Vagina (tissue), 2 donors: Measurements from ENCODE around the gene TKTL2. TPM values are rescaled to one million over a fixed set of nuclear protein-coding genes. Genes with fewer than 3 reads are reported as not detected.

Experiments
- DNase-seq, 2 donors: peaks; one replicate each; pipeline ENCODE4 v3.0.0-alpha.2; 2017; ENCODE audit errors: extremely low spot score in 2 of 2
- H3K27ac ChIP-seq: fragments of 200-600 bp; sonication (generic); one replicate; pipeline ENCODE4 v1.5.1; 2019
- H3K27me3 ChIP-seq: fragments of 200-600 bp; sonication (generic); one replicate; pipeline ENCODE4 v1.5.1; 2019
- H3K36me3 ChIP-seq, 2 donors: fragments of 200-600 bp; sonication (generic); one replicate each; pipeline ENCODE4 v1.5.1; 2017 to 2019
- H3K4me1 ChIP-seq: fragments of 200-600 bp; sonication (generic); one replicate; pipeline ENCODE4 v1.5.1; 2019
- H3K4me3 ChIP-seq, 2 donors: fragments of 200-600 bp; sonication (generic); 1 replicate in 1 of 2; 2 replicates in 1 of 2; pipeline ENCODE4 v1.5.1; 2016 to 2019
- H3K9me3 ChIP-seq: fragments of 200-600 bp; sonication (generic); one replicate; pipeline ENCODE4 v1.5.1; 2019
- CTCF ChIP-seq, 3 experiments: fragments of 450-650 bp in 2 of 3; fragments of 200-600 bp in 1 of 3; sonication (generic) in 1 of 3; IDR thresholded peaks; one replicate each; pipeline ENCODE4 v1.5.1; 2017 to 2019; ENCODE audit warnings: antibody characterized with exemption in 3 of 3, mild to moderate bottlenecking in 2 of 3, moderate library complexity in 2 of 3
- POLR2A ChIP-seq, 2 donors: fragments of 450-650 bp; IDR thresholded peaks; one replicate each; pipeline ENCODE4 v1.6.1; 2017; ENCODE audit warnings: antibody characterized with exemption in 2 of 2, mild to moderate bottlenecking in 2 of 2, moderate library complexity in 2 of 2
- POLR2AphosphoS5 ChIP-seq, 2 donors: sonication (generic); formaldehyde crosslinking; IDR thresholded peaks; one replicate each; pipeline ENCODE4 v1.9.0; 2017; ENCODE audit warnings: antibody characterized with exemption in 2 of 2, mild to moderate bottlenecking in 2 of 2, low read depth in 1 of 2; ENCODE audit not compliant: insufficient read depth in 1 of 2
- intact Hi-C: fragments of 100-400 bp; cut with DNase I; formaldehyde crosslinking; loops from one replicate; pipeline ENCODE4 v1.15.1; 2023
- total RNA-seq: library from RNA; depleted of rRNA; stranded (reverse); fragments of >200 nt; gene quantifications from one replicate; pipeline ENCODE4 v1.2.3, GENCODE V29; 2016

The TKTL2 gene
- total RNA-seq, 1 donor from 2014 or later: not detected

GRCh38 chr4:163473130-163473529 is 424 bp downstream of the TKTL2 start:
- no peaks in the 10 kb centered on the region for H3K36me3 ChIP-seq
- H3K9me3 ChIP-seq: no peaks in the 10 kb centered on the region
- no peaks in the 10 kb centered on the region for H3K4me1 ChIP-seq
- H3K27me3 ChIP-seq: no peaks in the 10 kb centered on the region
- H3K4me3 ChIP-seq: no peak overlapping the region
- intact Hi-C loops: no loop called here
- no peak overlapping the region for H3K27ac ChIP-seq
- TF ChIP-seq POLR2AphosphoS5 (IDR thresholded peaks at IDR 0.05; ENCODE audit: insufficient read depth in 1 of 2, low read depth in 1 of 2) (no peak), CTCF (IDR thresholded peaks at IDR 0.05) (no peak), POLR2A (IDR thresholded peaks at IDR 0.05) (no peak)
- DNase-seq: no peak

DNA sequence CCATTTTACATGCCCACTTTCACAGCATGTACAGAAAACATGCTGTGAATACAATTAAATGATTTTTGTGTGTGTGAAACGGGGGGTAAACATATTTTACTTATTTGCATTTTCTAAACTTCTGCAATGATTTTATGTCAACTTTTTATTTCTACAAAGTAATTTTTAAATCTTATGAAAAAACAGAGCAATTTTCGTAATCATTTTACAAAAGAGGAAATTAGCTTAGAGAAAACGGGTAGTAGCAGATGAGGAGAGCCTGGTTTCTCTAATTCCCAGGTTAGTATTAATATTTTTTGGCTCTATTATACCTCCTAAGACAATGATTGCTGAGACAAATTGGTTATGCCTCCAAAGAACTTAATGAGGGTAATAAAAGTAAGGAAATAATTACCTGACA is 3.2 kb downstream of the TKTL2 start:
- no peak overlapping the region for H3K27ac ChIP-seq
- no peaks in the 10 kb centered on the region for H3K4me1 ChIP-seq
- no peaks in the 10 kb centered on the region for H3K9me3 ChIP-seq
- DNase-seq: no peak
- H3K4me3 ChIP-seq: no peak overlapping the region
- intact Hi-C loops: no loop called here
- H3K36me3 ChIP-seq: no peaks in the 10 kb centered on the region
- no peak for TF ChIP-seq POLR2AphosphoS5 (IDR thresholded peaks at IDR 0.05; ENCODE audit: insufficient read depth in 1 of 2, low read depth in 1 of 2)
- TF ChIP-seq CTCF (IDR thresholded peaks at IDR 0.05): no peak
- no peak for TF ChIP-seq POLR2A (IDR thresholded peaks at IDR 0.05)
- H3K27me3 ChIP-seq: no peaks in the 10 kb centered on the region

DNA sequence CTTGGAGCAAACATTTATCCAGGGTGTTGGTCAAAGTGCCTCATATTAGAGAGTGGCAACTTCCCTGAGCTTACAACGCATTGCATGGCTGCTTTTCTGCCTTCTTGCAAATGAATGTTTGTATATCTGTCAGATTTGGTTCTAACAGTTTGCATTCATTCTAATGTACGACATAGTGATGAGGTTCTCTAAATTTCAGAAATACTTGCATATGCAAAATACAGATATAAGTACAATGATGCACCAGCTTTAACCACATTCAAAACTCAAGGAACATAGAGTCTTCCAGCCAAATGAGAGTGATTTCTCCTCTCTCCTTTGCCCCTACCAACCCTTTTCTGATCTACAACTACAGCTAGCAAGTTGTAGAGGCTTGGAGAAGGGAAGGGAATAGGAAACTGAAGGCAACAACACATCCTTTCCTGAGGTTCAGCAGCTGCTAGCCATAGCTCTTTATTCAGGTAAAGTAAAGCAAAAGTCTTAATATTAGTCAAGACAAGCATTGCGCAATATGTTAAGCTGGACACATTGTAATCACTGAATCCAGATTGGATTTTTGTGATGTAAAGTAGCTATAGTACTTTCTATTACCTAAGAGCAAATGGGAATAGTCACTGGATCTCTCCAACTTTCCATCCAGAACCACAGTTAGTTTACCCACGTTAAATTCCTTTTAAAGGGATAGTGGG is 6.3 kb downstream of the TKTL2 start:
- intact Hi-C loops: no loop called here
- Histone ChIP-seq H3K4me1 (no peaks in the 10 kb centered on the region), H3K4me3 (no peak overlapping the region), H3K36me3 (no peaks in the 10 kb centered on the region), H3K27me3 (no peaks in the 10 kb centered on the region), H3K27ac (no peak overlapping the region), H3K9me3 (no peaks in the 10 kb centered on the region)
- DNase-seq: no peak
- TF ChIP-seq POLR2AphosphoS5 (IDR thresholded peaks at IDR 0.05; ENCODE audit: insufficient read depth in 1 of 2, low read depth in 1 of 2) (no peak), CTCF (IDR thresholded peaks at IDR 0.05) (no peak), POLR2A (IDR thresholded peaks at IDR 0.05) (no peak)

DNA sequence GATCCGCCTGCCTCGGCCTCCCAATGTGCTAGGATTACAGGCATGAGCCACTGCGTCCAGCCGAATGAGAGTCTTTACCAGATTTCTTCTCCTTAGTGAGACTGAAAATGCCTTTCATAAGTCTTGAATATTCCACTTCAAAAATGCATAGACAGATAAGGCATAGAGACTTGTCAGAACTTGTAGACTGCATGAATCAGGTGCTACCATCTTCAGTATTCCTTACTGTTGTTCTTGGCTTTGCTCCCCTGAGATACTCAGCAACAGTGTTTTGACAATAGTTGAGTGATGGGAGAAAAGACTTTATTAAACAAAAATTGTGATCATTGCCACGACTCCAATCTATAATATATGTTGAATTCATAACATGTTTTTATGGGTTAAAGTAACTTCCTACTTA is 11.0 kb downstream of the TKTL2 start:
- Histone ChIP-seq H3K36me3 (no peaks in the 10 kb centered on the region), H3K4me1 (no peaks in the 10 kb centered on the region), H3K9me3 (no peaks in the 10 kb centered on the region), H3K27me3 (no peaks in the 10 kb centered on the region), H3K27ac (no peak overlapping the region), H3K4me3 (no peak overlapping the region)
- no peak for DNase-seq
- intact Hi-C loops: no loop called here
- TF ChIP-seq CTCF (IDR thresholded peaks at IDR 0.05) (no peak), POLR2A (IDR thresholded peaks at IDR 0.05) (no peak), POLR2AphosphoS5 (IDR thresholded peaks at IDR 0.05; ENCODE audit: insufficient read depth in 1 of 2, low read depth in 1 of 2) (no peak)

- TF ChIP-seq CTCF (IDR thresholded peaks at IDR 0.05) (no peak), POLR2AphosphoS5 (IDR thresholded peaks at IDR 0.05; ENCODE audit: insufficient read depth in 1 of 2, low read depth in 1 of 2) (no peak), POLR2A (IDR thresholded peaks at IDR 0.05) (no peak)
- DNase-seq: no peak
- Histone ChIP-seq H3K4me3 (no peak overlapping the region), H3K9me3 (no peaks in the 10 kb centered on the region), H3K36me3 (no peaks in the 10 kb centered on the region), H3K27ac (no peak overlapping the region), H3K27me3 (no peaks in the 10 kb centered on the region), H3K4me1 (no peaks in the 10 kb centered on the region)
- intact Hi-C loops: no loop called here
Measured at GRCh38 chr4:163448540-163449203, 24.9 kb downstream of the TKTL2 start.
